Keratinocyte (primary cell): ENCODE measurements around the gene USP38. TPM values are rescaled to one million over a fixed set of nuclear protein-coding genes. Genes with fewer than 3 reads are reported as not detected.

Source experiments
- DNase-seq: peaks from one replicate; pipeline ENCODE4 v3.0.0-alpha.2; 2011; ENCODE audit warnings: low read depth, missing footprints, low spot score
- FAIRE-seq: peaks from 2 replicates; lab custom pipeline; 2011; peaks lifted over from hg19 to GRCh38; lab: Jason Lieb, UNC
- H2AFZ ChIP-seq: 2 replicates; pipeline ENCODE4 v1.6.0; 2012; ENCODE audit warnings: low read length, control low read depth, inconsistent platforms; ENCODE audit not compliant: control insufficient read depth
- H3K27ac ChIP-seq: 2 replicates; pipeline ENCODE4 v1.5.1; 2011; ENCODE audit warnings: low read length; ENCODE audit not compliant: control insufficient read depth, insufficient read depth
- H3K27me3 ChIP-seq: 3 replicates; pipeline ENCODE4 v1.6.0; 2011; ENCODE audit warnings: low read length; ENCODE audit not compliant: control insufficient read depth, insufficient read depth; ENCODE audit errors: extremely low read depth
- H3K36me3 ChIP-seq, 2 experiments: 2 replicates in 1 of 2; 3 replicates in 1 of 2; pipeline ENCODE4 v1.5.1; 2011; ENCODE audit warnings: low read length in 2 of 2, mild to moderate bottlenecking in 1 of 2; ENCODE audit not compliant: control insufficient read depth in 2 of 2, insufficient read depth in 2 of 2; ENCODE audit errors: extremely low read depth in 1 of 2
- H3K4me1 ChIP-seq: 3 replicates; pipeline ENCODE4 v1.5.1; 2011; ENCODE audit warnings: low read length; ENCODE audit not compliant: control insufficient read depth, insufficient read depth; ENCODE audit errors: extremely low read depth
- H3K4me2 ChIP-seq: 3 replicates; pipeline ENCODE4 v1.6.0; 2011; ENCODE audit warnings: low read depth, low read length; ENCODE audit not compliant: control insufficient read depth, insufficient read depth; ENCODE audit errors: extremely low read depth
- H3K4me3 ChIP-seq, 3 experiments: fragments of 200-600 bp in 1 of 3; sonication (generic) in 1 of 3; 2 replicates in 2 of 3; 3 replicates in 1 of 3; pipeline ENCODE4 v1.5.1; 2011 to 2016; ENCODE audit warnings: low read length in 3 of 3, mild to moderate bottlenecking in 3 of 3, control low read depth in 2 of 3, inconsistent platforms in 1 of 3, low read depth in 1 of 3, mixed read lengths in 1 of 3, mixed run types in 1 of 3, moderate library complexity in 1 of 3; ENCODE audit not compliant: control insufficient read depth in 2 of 3, insufficient read depth in 2 of 3; ENCODE audit errors: extremely low read depth in 1 of 3
- H3K79me2 ChIP-seq: 2 replicates; pipeline ENCODE4 v1.6.0; 2012; ENCODE audit warnings: low read length; ENCODE audit not compliant: control insufficient read depth, insufficient read depth
- H3K9ac ChIP-seq: 3 replicates; pipeline ENCODE4 v1.6.0; 2011; ENCODE audit warnings: low read length; ENCODE audit not compliant: control insufficient read depth, insufficient read depth; ENCODE audit errors: extremely low read depth
- H3K9me1 ChIP-seq: 3 replicates; pipeline ENCODE4 v1.6.0; 2011; ENCODE audit warnings: low read length; ENCODE audit not compliant: control insufficient read depth, insufficient read depth; ENCODE audit errors: extremely low read depth
- H3K9me3 ChIP-seq: 2 replicates; pipeline ENCODE4 v1.5.1; 2012; ENCODE audit warnings: low read depth, low read length; ENCODE audit not compliant: control insufficient read depth
- H4K20me1 ChIP-seq: 3 replicates; pipeline ENCODE4 v1.6.0; 2011; ENCODE audit warnings: low read length; ENCODE audit not compliant: control insufficient read depth, insufficient read depth; ENCODE audit errors: extremely low read depth
- EZH2 ChIP-seq: IDR thresholded peaks from one replicate; pipeline ENCODE4 v1.6.1; 2012; ENCODE audit warnings: inconsistent platforms, mild to moderate bottlenecking, low read length, moderate library complexity
- dilution Hi-C: fragments of 300-500 bp; cut with MboI; formaldehyde crosslinking; loops from one replicate; pipeline ENCODE4 v1.7.0; 2020; ENCODE audit warnings: low sequenced_read_pairs; ENCODE audit not compliant: extremely low pct_ligation_motif_present
- polyA plus RNA-seq, 5 experiments: library from polyadenylated mRNA; depleted of rRNA in 3 of 5; stranded (reverse) in 3 of 5; stranded (forward) in 1 of 5; unstranded in 1 of 5; fragments of >200 nt; gene quantifications; 1 replicate in 1 of 5; 2 replicates in 3 of 5; 3 replicates in 1 of 5; pipeline versions ENCODE4 v1.2.1 to v1.2.3, GENCODE V29; 2011 to 2012; ENCODE audit warnings: missing spikeins in 2 of 5, low read depth in 1 of 5, low replicate concordance in 1 of 5
- TF ChIP-seq, protein P1 (sequence below), 3 experiments: IDR thresholded peaks in 1 of 3; conservative IDR thresholded peaks in 1 of 3; optimal IDR thresholded peaks in 1 of 3; 2 replicates in 2 of 3; 3 replicates in 1 of 3; pipeline versions ENCODE3 to v1.5.1; 2011; ENCODE audit warnings: low read length in 3 of 3, mild to moderate bottlenecking in 3 of 3, moderate library complexity in 2 of 3, control low read depth in 1 of 3, inconsistent platforms in 1 of 3; ENCODE audit not compliant: insufficient read depth in 2 of 3; ENCODE audit errors: extremely low read depth in 1 of 3

USP38 gene
- polyA plus RNA-seq, 1 donor (not counting 4 experiments of a cell fraction or from before 2014, with no cell fraction given): 12.8 TPM

DNA sequence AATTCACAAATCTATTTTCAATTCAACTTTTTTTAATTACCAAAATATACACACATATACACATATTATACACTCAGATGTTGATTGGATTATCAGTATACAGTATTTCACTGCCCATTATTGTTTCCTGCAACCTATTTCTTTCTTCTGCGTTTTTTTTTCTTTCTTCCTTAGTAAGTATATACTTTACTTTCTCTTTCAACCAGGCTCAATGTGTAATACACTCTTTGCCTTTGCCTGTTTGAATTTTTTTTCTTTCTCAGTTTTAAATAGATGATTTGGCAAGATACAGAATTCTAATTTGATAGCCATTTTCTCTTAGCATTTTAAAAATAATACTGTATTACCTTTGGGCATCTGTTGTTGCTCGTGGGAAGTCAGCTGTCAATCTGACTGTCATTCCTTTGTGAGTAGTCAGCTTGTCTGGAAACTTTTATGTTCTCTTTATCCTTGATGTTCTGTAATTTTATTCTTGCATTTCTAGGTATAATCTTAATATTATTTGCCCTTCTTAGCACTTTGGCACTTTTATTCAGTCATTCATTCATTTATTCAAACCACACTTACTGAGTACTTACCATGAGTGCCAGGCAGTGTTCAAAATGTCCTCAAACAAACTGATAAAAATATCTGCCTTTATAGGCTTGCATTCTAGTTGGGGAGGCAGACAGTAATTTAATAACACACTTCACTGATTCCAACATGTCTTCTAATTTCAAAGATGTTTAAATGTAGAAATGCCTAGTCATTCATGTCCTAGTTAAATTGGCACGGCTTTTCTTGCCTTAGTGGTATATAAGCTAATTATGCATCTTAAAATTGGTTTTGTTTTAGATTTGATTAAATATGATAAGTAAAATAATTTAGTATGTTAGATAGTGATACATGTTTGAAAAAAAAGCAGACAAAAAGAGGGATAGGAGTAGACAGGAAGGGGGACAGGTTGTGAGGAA lies 3.7 kb downstream of the USP38 start:
- Histone ChIP-seq H2AFZ (no peak overlapping the region), H4K20me1 (peaks cover 3% of the 10 kb centered on the region), H3K27ac (no peak overlapping the region), H3K79me2 (peaks cover 68% of the 10 kb centered on the region), H3K4me1 (peaks cover 7% of the 10 kb centered on the region), H3K4me2 (peak overlapping the region; percentile 93), H3K9ac (no peak overlapping the region), H3K36me3 (peaks cover 2 to 14% of the 10 kb centered on the region in 2 experiments), H3K4me3 (peak overlapping the region in 2 of 3 experiments; percentile 53 to 70), H3K9me1 (no peaks in the 10 kb centered on the region), H3K27me3 (no peaks in the 10 kb centered on the region), H3K9me3 (no peaks in the 10 kb centered on the region)
- dilution Hi-C loops: no loop called here
- no peak for DNase-seq
- TF ChIP-seq, protein P1, sequence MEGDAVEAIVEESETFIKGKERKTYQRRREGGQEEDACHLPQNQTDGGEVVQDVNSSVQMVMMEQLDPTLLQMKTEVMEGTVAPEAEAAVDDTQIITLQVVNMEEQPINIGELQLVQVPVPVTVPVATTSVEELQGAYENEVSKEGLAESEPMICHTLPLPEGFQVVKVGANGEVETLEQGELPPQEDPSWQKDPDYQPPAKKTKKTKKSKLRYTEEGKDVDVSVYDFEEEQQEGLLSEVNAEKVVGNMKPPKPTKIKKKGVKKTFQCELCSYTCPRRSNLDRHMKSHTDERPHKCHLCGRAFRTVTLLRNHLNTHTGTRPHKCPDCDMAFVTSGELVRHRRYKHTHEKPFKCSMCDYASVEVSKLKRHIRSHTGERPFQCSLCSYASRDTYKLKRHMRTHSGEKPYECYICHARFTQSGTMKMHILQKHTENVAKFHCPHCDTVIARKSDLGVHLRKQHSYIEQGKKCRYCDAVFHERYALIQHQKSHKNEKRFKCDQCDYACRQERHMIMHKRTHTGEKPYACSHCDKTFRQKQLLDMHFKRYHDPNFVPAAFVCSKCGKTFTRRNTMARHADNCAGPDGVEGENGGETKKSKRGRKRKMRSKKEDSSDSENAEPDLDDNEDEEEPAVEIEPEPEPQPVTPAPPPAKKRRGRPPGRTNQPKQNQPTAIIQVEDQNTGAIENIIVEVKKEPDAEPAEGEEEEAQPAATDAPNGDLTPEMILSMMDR (optimal IDR thresholded peaks at IDR 0.05 in 1 of 3, IDR thresholded peaks at IDR 0.05 in 1 of 3, conservative IDR thresholded peaks at IDR 0.05 in 1 of 3; ENCODE audit: extremely low read depth in 1 of 3, insufficient read depth in 2 of 3, low read length in 3 of 3): no peak
- TF ChIP-seq EZH2: no peak
- FAIRE-seq: no peak

DNA sequence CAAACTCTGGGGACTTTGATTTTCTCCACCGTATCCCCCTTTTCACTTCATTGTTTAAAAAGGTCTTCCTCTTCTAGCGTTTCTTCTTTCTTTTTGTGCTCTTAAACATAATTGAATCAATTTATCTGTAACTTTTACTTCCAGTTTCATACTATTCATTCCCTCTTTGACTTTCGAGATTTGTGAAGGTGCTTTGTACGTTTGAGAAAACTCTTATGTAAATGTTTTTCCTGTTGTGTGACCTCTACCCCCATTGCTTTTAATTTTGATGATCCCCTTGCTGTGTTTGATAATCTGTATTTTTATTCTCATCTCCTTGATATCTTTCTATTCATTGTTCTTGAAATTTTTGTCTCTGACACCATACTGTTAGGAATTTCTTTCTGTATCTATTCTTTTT lies 4.8 kb downstream of the USP38 start:
- no peak for DNase-seq
- Histone ChIP-seq H3K27me3 (no peaks in the 10 kb centered on the region), H3K79me2 (peaks cover 71% of the 10 kb centered on the region), H3K9me1 (no peaks in the 10 kb centered on the region), H3K9ac (no peak overlapping the region), H4K20me1 (peaks cover 3% of the 10 kb centered on the region), H2AFZ (no peak overlapping the region), H3K4me3 (no peak overlapping the region), H3K4me1 (peaks cover 2% of the 10 kb centered on the region), H3K4me2 (no peak overlapping the region), H3K36me3 (peaks cover 2 to 14% of the 10 kb centered on the region in 2 experiments), H3K27ac (no peak overlapping the region), H3K9me3 (no peaks in the 10 kb centered on the region)
- FAIRE-seq: no peak
- dilution Hi-C loops: no loop called here
- TF ChIP-seq EZH2: no peak
- TF ChIP-seq, protein P1 (optimal IDR thresholded peaks at IDR 0.05 in 1 of 3, IDR thresholded peaks at IDR 0.05 in 1 of 3, conservative IDR thresholded peaks at IDR 0.05 in 1 of 3; ENCODE audit: extremely low read depth in 1 of 3, insufficient read depth in 2 of 3, low read length in 3 of 3): no peak
